WI38 (cell line): ENCODE results near the gene YLPM1.

Source experiments
- H3K4me3 ChIP-seq: 2 replicates; pipeline ENCODE4 v1.5.1; 2011; ENCODE audit warnings: low read depth, mild to moderate bottlenecking, control low read depth, low read length
- CTCF ChIP-seq: IDR thresholded peaks from 2 replicates; pipeline ENCODE4 v1.5.1; 2012; ENCODE audit warnings: low read depth, mild to moderate bottlenecking, control low read depth, low read length

Gene YLPM1

GRCh38 chr14:74875941-74876913 lies 113.1 kb downstream of the YLPM1 start, which contains the start of gene PROX2:
Gene PROX2, minus strand, starts transcription at chr14:74876145. Its CDS starts 12,311 bp downstream, at chr14:74863834.
- no peak for TF ChIP-seq CTCF
- no peak within 1 kb of the TSS for H3K4me3 ChIP-seq

- no peak overlapping the region for H3K4me3 ChIP-seq
- no peak for TF ChIP-seq CTCF
These were observed 116.5 kb downstream of the YLPM1 start for GRCh38 chr14:74879427-74880182.

- TF ChIP-seq CTCF = no peak
- H3K4me3 ChIP-seq = peak within 1 kb of the TSS; percentile 93
These were observed 118.5 kb downstream of the YLPM1 start, which contains the start of gene DLST for GRCh38 chr14:74881431-74882102. Gene DLST, plus strand, starts transcription at chr14:74881916. Its CDS starts 38 bp downstream, at chr14:74881954.

GRCh38 chr14:74882103-74882920 lies 119.2 kb downstream of the YLPM1 start:
- peak overlapping the region; percentile 93 for H3K4me3 ChIP-seq
- TF ChIP-seq CTCF = no peak
